COLO829 (cell line): Measurements from ENCODE around the gene TCF25.
"Not testable (repeated sequence)": the region's sequence is repeated elsewhere in the genome, so short reads cannot be mapped to it uniquely, and the experiment has no call there.

ENCODE experiments used
- DNase-seq: peaks from one replicate; pipeline ENCODE4 v3.0.0; 2012; ENCODE audit warnings: low spot score

TCF25 gene

DNA sequence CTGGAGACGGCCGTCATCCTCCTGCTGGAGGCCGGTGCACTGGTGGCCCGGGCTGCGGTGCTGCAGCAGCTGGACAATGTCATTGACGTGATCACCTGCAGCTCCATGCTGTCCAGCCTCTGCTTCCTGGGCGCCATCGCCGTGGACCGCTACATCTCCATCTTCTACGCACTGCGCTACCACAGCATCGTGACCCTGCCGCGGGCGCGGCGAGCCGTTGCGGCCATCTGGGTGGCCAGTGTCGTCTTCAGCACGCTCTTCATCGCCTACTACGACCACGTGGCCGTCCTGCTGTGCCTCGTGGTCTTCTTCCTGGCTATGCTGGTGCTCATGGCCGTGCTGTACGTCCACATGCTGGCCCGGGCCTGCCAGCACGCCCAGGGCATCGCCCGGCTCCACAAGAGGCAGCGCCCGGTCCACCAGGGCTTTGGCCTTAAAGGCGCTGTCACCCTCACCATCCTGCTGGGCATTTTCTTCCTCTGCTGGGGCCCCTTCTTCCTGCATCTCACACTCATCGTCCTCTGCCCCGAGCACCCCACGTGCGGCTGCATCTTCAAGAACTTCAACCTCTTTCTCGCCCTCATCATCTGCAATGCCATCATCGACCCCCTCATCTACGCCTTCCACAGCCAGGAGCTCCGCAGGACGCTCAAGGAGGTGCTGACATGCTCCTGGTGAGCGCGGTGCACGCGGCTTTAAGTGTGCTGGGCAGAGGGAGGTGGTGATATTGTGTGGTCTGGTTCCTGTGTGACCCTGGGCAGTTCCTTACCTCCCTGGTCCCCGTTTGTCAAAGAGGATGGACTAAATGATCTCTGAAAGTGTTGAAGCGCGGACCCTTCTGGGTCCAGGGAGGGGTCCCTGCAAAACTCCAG lies 46.4 kb downstream of the TCF25 start:
- DNase-seq: no peak

DNA sequence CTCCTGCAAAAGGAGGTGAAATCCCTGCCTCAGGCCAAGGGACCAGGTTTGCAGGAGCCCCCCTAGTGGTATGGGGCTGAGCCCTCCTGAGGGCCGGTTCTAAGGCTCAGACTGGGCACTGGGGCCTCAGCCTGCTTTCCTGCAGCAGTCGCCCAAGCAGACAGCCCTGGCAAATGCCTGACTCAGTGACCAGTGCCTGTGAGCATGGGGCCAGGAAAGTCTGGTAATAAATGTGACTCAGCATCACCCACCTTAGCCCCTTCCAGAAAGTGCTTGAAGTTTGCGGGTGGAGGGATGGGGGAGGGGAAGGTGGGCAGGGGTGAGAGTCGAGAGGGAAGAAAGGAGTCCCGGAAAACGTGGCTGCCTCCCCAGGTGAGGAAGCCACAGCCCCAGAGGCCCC lies 47.3 kb downstream of the TCF25 start:
- DNase-seq: no peak

DNA sequence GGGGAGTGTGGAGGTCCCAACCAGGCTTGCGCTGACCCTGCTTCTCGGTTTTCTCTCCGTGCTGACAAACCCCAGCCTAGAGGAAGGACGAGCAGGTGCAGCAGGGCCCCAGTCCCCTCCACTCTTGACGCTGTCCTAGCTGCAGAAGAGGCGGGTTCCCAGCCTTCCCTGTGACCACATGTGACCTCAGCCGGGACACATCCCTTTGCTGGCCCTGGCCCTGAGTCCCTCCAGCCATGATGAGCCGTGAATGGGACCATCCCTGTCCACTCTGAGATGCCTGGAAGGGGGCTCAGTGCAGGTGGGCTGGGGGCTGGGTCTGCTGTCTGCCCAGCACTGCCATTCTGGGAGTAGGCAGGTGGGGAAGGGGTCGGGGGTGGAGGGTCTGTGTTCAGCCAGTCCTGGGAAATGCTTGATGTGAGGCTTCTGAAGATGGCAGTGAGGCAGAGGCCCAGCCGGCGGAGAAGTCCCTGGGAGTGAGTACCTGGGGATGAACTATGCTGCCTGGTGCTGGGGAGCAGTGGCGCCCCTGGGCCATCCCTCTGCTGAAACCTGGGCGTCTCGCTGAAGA lies 47.8 kb downstream of the TCF25 start:
- DNase-seq: no peak

DNA sequence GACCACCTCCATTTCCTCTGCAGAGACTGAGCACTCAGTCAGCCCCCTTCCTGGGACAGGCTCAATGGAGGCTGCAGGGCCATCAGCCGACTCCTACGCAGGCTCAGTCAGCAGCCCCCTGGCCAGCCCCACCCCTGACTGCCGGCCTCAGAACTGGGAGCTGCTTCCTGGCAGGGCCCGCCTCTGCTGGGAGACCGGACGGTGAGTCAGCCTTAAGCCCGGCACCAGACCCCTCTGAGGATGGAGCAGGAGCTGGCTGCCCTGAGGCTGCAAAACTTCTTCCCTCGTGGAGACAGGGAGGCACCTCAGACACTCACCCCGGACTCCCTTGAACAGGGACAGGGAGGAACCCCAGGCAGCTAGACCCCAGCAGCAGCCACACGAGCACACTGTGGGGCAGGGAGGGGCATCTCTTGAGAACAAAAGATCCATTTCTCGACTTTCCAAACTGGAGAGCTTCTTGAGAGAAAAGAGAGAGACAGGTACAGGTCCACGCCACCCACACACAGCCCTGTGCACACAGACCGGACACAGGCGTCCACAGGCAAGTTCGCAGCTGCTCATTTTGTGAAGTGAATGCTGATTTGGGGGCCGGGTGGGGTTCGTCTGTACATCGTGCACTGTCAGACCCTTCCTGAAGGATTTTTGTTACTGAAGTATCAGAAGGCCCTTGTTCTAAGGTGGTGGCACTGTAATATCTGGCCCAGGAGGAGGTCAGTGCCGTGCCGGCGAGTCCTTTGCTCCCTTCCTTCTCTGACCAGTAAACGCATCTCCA lies 48.5 kb downstream of the TCF25 start:
- peak; percentile 85 for DNase-seq

DNA sequence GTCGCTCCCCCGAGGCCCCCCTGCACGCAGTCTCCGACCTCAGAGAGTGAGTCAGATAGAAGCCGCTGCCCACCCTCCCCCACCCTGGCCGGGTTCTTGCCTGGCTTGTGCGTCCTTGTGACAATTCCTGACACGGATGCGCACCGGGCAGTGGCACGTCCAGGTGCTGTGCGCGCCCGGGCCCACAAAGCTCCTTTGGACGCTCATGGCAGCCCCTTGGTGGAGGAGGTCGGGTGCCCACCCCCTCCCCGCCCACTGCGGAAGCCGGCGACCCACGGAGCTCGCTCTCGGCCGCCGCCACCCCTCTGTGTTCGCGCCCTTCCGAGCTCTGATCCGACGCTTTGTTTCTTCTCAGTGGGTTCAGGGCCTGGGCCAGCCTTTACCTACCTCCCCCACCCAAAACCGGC lies 49.1 kb downstream of the TCF25 start:
- DNase-seq: peak; percentile 69

DNA sequence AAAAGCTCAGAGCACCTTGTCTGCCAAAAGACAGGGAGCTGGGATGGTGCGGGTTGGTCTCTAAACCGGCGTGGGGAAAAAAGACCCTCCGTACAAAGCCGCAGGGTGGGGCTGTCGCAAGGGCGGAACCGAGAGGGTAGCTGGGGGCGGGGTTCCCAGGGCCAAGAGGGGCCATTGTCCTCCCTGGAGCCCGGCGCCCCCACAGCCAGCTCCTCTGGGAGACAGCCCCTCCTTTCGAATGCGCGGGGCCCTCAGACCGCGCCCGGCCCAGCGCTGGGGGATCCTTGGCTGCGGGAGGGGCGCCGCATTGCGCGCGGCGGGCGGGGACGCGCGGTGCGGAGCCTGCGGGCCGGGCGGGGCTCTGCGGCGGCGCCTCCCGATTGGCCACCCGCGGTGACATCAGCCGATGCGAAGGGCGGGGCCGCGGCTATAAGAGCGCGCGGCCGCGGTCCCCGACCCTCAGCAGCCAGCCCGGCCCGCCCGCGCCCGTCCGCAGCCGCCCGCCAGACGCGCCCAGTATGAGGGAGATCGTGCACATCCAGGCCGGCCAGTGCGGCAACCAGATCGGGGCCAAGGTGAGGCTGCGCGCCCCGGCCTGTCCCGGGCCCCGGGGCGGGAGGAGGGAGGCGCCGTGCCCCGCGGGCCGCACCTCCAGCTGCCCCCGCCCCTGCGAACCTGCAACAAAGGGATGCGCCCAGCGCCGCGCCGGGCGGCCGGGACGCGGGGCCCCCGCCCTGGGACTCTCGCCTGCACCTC lies 49.7 kb downstream of the TCF25 start, which contains the start of gene TUBB3:
Gene TUBB3, plus strand, starts transcription at position 459 of the 756 bp plus-strand sequence. Its CDS starts 60 bp downstream, at position 519.
- peak; percentile 84 for DNase-seq

DNA sequence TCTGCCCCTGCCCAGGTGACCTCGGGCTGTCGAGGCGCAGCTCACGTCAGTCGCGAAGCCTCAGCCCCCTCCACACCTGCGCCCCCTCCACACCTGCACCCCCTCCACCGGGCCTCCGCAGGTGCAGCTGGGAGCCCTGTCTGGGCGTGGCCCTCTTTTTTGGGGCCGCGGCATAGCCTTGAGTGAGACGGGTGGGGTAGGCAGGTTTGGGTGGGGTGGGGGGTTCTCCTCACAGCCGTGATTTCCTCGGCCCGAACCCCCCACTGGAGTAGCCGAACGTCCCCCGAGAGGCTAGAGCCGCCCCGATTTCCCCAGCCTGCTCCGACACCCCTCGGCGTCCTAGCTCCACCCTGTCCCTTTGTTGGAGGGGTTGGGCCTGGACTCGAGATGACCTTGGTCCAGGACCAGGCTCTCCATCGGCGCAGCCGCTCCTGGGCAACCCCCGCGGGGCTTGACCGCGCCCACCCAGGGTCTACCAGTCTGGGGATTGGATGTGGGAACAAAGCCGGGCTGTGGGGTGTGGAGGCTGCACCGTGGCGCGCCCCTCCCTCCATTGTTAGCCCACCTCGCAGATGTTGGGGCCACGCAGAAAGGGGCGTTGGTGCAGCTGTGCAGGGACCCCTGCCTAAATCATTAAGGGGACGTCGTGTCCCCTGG lies 50.4 kb downstream of the TCF25 start:
- no peak for DNase-seq

DNA sequence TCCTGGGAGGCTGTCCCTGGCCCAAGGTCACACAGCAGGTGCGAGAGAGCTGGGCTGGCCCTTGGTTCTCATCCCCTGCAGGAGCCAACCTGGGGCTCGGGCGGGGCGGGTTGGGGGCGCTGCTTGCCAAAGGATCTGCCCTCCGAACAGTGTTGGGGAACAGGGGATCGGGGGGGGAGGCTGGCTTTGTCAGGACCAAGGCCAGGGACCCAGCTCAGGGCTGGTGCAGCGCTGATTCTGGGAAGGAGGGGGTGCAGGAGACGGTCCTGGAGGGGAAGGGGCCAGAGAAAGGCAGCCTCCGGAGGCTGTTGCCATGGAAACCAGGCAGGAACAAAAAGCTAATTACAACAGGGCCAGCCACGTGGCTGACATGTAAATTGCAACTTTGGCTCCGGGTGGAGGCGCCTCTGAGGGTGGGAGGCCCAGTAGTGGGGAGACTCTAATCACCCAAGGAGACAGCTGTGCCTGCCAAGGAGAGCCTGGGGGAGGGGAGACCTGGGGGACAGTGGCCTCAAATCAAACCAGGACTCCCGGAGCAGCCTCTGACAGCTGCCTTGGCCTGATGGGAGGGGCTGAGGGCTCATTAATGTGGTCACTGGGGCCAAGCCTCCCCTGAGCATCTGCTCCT lies 51.0 kb downstream of the TCF25 start:
- DNase-seq: no peak

DNA sequence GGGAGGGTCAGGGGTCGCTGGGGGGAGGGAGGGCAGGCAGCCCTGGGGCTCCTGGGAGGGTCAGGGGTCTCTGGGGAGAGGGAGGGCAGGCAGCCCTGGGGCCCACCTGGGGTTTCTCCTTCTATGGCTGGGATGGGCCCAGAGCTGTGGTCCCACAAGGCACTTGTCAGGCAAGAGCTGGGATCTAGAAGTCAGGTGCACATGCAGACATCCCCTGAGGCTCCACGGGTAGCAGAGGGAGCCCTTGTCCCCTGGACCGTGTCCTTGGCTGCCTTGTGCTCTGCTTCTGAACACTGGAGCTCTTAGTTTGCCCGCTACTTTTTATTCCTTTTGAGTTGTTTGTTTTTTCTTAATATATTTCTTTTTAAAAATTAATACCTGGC lies 51.5 kb downstream of the TCF25 start:
- DNase-seq: no peak

DNA sequence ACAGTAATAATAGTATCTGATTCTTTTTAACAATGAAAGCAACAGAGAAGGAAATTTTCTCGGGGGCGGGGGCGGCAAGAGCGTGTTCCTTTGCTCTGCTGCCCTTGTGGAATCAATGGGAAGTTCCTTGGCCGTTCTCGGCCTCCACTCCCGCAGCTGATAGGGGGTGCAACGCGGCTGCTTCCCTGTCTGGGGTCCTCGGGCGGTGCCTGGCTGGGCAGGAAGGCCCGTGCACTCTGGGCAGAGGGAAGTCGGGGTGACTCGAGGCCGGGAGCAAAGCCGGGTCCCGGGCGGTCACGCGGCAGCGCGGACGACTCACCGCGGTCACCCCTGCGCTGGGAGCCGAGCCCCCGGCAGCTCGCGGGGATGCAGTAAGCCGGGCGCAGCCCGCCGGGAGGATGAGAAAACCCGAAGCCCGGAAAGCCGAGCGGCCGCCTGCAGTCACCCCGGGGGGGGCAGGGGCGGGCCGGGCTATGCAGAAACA lies 52.2 kb downstream of the TCF25 start:
- no peak for DNase-seq

DNA sequence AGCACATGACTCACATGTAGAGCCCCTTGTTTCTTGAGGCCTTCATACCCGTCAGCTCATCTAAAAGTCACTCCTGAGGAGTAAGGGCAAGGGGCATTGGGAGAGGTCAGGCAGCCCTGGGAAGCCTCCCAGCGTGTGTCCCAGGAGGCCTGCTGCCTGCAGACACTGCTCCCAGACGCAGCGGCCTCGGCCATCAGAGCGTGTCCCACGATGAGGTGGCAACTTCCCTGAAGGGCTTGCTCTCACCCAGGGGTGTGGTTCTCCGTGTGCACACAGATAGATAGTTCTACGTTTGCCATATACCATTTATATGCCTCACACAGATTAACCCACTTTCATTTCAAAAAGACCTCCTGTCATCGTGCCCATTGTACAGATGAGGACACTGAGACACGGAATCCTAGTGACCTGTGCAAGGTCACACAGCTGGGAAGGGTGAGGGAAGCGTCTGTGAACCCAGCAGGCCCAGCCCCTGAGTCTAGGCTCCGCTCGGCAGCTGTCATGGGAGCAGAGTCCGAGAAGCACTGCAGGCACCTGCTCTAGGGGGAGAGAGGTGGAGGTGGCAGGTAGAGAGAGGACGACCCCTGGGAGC lies 58.0 kb downstream of the TCF25 start:
- no peak for DNase-seq

DNA sequence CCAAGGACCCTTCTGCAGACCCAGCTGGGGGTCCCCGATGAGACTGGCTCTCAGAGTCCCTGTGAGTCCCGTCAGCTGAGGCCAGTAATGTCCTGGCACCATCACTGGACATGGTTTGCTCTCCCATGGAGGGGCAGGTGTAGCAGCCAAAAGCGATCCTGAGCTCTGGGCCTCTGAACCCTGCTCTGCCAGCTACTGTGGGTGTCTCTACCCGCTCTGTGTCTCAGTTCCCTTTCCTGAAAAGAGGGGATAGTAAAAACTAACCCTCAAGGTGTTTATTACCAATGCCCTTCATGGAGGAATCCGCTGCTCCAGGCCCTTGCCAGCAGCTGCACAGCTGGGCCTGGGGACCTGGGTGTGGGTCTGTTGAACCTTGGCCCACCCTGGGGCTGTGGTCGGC lies 58.6 kb downstream of the TCF25 start:
- DNase-seq: no peak

DNA sequence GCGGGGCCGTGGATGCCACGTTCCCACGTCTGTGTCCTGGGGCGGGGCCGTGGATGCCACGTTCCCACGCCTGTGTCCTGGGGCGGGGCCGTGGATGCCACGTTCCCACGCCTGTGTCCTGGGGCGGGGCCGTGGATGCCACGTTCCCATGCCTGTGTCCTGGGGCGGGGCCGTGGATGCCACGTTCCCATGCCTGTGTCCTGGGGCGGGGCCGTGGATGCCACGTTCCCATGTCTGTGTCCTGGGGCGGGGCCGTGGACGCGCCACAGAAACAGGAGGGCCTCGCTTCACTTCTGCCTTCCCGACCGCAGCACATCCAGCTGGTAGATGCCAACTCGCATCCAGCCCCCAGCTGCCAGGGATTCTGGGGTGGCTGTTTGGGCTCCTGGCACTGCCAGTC lies 60.6 kb downstream of the TCF25 start:
- DNase-seq: not testable (repeated sequence)

DNA sequence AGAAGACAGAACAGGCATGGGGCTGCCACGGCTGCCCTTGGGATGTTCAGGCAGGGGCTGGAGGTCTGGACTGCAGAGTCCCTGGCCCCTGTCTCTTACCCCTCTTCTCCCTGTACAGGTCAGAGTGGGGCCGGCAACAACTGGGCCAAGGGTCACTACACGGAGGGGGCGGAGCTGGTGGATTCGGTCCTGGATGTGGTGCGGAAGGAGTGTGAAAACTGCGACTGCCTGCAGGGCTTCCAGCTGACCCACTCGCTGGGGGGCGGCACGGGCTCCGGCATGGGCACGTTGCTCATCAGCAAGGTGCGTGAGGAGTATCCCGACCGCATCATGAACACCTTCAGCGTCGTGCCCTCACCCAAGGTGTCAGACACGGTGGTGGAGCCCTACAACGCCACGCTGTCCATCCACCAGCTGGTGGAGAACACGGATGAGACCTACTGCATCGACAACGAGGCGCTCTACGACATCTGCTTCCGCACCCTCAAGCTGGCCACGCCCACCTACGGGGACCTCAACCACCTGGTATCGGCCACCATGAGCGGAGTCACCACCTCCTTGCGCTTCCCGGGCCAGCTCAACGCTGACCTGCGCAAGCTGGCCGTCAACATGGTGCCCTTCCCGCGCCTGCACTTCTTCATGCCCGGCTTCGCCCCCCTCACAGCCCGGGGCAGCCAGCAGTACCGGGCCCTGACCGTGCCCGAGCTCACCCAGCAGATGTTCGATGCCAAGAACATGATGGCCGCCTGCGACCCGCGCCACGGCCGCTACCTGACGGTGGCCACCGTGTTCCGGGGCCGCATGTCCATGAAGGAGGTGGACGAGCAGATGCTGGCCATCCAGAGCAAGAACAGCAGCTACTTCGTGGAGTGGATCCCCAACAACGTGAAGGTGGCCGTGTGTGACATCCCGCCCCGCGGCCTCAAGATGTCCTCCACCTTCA lies 61.5 kb downstream of the TCF25 start:
- no peak for DNase-seq

DNA sequence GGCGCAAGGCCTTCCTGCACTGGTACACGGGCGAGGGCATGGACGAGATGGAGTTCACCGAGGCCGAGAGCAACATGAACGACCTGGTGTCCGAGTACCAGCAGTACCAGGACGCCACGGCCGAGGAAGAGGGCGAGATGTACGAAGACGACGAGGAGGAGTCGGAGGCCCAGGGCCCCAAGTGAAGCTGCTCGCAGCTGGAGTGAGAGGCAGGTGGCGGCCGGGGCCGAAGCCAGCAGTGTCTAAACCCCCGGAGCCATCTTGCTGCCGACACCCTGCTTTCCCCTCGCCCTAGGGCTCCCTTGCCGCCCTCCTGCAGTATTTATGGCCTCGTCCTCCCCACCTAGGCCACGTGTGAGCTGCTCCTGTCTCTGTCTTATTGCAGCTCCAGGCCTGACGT lies 62.2 kb downstream of the TCF25 start:
- DNase-seq: not testable (repeated sequence)

DNA sequence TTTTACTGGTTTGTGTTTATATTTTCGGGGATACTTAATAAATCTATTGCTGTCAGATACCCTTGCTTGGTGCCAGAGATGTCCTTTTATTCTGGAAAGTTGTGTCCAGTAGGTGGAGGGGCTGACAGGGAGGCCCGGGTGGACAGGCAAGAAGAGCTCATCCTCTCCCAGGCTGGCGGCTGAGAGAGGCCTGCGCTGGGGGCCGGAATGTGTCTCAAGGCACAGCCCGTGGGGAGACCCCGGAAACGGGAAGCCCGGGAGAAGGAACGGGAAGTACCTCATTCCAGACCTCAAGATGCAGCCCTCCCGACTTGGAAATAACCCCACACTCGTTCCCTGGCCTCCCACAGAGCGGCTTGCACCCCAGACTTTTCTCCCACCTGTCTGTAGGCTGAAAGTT lies 62.6 kb downstream of the TCF25 start:
- no peak for DNase-seq

DNA sequence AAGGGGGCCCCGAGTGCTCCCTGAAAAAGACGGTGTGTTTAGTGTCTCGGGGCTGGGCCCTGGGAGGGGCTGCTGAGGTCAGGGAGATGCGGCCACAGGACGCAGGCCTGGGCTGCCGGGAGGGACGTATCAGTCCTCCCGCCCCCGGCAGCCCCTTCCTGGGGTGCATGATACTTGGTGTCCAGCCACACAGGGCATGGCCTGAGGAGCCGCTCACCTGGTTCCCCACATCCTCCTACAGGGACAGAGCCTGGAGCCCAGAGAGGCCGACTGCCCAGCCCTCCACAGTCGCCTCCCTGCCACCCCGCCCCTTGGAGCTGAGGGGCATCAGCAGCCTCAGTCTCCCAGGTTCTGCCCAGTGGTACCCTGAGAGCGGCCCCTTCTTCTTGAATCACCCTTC lies 63.1 kb downstream of the TCF25 start:
- no peak for DNase-seq

DNA sequence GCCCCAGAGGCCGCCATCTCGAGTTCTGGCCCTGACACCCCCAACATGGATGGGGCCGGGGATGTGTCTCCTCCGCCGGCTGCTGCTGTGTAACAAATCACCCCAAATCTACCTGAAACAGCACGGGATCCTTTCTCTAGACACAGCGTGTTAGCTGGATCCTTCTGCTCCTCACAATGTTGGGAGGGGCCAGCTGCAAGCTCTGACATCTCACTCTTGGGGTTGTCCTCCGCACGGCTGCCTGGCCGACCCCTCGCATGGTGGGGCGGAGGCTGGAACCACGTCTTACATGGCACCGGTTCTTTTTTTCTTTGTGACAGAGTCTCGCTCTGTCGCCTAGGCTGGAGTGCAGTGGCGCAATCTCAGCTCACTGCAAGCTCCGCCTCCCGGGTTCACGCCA lies 63.6 kb downstream of the TCF25 start:
- no peak for DNase-seq

DNA sequence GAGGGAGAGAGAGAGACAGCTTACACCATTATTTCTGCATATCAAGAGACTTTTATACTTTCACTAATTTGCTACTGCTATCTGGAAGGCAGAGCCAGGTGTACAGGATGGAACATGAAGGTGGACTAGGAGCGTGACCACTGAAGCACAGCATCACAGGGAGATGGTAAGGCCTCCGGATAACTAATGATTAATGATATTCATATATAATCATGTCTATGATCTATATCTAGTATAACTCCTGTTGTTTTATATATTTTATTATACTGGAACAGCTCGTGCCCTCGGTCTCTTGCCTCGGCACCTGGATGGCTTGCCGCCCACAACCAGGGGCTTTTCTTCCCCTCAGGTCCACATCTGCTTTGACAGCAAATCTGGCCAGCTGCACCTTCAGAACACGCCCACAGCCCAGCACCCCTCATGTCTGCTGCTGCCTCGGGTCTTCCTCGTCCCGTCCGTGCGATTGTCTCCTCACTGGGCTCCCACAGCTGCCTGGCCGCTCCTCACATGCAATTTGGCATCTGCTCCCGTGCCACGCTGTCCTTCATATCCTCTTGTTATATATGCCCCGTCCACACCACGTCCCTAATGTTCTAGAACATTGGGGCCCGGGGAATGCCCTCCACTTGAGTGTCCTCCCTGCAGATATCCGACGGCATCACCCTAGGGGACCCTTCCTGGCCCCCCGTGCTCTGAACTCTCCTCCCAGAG lies 64.9 kb downstream of the TCF25 start:
- DNase-seq: no peak
